HG03025 (cell line): Measurements from ENCODE around the gene NPIPB8.
"Not testable (repeated sequence)": the region's sequence is repeated elsewhere in the genome, so short reads cannot be mapped to it uniquely, and the experiment has no call there.

Experiments
- ATAC-seq: cut with Tn5 transposase; IDR thresholded peaks from one replicate; pipeline ENCODE4 v1.9.1; 2021; ENCODE audit warnings: mild to moderate bottlenecking, moderate library complexity; ENCODE audit not compliant: unreplicated experiment, low FRiP score

NPIPB8 gene

DNA sequence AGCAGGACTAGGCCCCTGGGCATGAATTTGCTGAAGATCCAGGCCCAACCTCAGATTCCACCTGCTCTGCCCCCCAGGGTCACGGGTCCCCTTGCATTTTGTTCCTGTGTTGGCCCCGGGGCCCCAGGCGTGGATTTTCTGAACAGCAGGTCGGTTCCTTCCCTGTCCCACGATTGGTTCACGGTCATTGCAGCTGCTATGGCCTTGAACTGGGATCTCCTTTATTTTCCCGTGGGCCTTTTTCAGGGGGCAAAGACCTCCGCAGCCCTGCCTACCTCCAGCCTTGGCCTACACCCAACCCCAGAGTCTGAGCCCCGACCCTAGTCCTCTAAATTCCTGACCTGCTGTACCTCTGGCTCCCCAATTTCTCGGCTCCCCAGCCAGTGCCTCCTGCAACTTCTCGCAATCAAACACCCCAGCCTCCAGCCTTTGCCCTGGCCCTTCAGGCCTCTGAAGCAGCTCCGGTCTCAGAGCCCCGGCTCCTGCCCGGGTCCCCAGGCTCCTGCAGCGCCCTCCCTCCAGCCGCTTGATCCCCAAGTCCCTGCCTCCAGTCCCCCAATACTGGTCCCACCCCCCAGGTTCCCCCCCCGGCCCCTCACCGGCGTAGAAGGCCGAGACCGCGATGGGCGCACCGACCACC, 15.2 kb upstream of the NPIPB8 start:
- not testable (repeated sequence) for ATAC-seq

DNA sequence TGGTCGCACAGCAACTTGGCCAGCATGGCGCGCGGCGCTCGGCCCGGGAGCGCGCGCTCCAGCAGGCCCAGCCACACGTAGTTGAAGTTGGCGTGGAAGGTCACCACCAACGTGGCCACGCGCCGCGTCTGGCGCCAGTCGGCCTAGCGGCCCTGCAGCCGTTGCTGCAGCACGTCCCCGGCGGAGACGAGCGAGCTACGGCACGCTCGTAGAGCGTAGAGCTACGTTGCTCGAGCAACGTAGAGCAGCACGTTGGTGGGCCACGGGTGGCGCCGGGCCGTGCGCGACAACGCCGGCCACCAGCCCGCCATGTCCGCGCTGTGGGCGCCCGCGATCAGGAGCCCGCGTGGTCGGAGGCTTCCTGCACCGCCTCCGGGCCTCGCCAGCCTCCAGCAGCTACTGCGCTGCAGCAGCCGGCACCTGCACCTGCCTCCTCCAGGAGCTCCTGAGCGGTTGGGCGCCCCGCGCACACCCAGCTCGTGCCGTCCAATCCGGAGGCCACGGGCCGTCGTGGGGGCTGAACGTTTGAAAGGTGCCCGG, 14.6 kb upstream of the NPIPB8 start:
- ATAC-seq: no peak

DNA sequence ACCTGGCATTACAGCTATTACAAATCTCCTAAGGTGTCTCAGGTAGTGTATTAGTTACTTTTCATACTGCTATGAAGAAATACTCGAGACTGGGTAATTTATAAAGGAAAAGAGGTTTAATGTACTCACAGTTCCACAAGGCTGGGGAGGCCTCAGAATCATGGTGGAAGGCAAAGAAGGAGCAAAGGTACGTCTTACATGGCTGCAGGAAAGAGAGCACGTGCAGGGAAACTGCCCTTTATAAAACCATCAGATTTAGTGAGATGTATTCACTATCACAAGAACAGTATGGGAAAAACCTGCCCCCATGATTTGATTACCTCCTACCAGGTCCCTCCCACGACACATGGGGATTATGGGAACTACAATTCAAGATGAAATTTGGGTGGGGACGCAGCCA, 7.0 kb upstream of the NPIPB8 start:
- ATAC-seq: not testable (repeated sequence)

- not testable (repeated sequence) for ATAC-seq
These were observed 1.6 kb upstream of the NPIPB8 start for GRCh38 chr16:28636093-28636823.

- ATAC-seq: not testable (repeated sequence)
These were observed 494 bp downstream of the NPIPB8 start for GRCh38 chr16:28638359-28638758.

DNA sequence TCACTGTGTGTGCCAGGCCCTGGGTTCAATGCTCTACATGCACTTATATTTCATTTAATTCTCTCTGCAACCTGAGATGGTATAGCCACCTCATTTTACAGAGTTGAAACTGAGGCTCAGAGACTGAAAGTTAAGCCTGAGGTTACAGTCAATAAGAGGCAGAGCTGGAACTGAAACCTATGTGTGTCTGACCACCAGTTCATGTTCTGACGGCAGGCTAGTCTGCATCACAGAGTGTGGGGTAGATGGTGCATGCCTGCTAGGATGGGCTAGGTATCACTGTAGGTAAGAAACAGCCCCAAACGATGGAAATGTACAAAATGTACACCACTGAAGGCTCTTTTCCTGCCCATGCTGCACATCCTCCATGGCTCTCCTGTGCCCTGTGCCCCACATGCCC, 2.1 kb downstream of the NPIPB8 start:
- ATAC-seq: not testable (repeated sequence)

GRCh38 chr16:28666264-28666663, 28.4 kb downstream of the NPIPB8 start:
- ATAC-seq: not testable (repeated sequence)

- not testable (repeated sequence) for ATAC-seq
These were observed 29.6 kb downstream of the NPIPB8 start for GRCh38 chr16:28667480-28667879.

GRCh38 chr16:28668199-28668598, 30.3 kb downstream of the NPIPB8 start:
- ATAC-seq: not testable (repeated sequence)

GRCh38 chr16:28688327-28688952, 50.6 kb downstream of the NPIPB8 start:
- ATAC-seq: not testable (repeated sequence)

DNA sequence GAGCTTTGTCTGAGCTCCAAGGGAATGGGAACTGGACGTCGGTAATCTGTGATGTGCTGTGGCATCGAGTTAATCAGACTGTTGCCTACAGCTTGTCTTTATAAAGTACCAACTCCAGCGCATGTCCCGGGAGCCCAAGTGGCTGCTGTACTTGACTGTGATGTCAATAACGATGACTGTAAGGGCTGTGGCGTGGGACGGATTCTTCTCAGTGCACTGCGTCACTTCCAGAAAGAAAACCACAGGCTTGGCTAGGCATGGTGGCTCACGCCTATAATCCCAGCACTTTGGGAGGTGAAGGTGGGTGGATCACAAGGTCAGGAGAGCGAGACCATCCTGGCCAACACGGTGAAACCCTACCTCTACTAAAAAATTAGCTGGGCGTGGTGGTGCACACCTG, 51.6 kb downstream of the NPIPB8 start:
- ATAC-seq: not testable (repeated sequence)

GRCh38 chr16:28691722-28692121, 53.9 kb downstream of the NPIPB8 start:
- not testable (repeated sequence) for ATAC-seq

DNA sequence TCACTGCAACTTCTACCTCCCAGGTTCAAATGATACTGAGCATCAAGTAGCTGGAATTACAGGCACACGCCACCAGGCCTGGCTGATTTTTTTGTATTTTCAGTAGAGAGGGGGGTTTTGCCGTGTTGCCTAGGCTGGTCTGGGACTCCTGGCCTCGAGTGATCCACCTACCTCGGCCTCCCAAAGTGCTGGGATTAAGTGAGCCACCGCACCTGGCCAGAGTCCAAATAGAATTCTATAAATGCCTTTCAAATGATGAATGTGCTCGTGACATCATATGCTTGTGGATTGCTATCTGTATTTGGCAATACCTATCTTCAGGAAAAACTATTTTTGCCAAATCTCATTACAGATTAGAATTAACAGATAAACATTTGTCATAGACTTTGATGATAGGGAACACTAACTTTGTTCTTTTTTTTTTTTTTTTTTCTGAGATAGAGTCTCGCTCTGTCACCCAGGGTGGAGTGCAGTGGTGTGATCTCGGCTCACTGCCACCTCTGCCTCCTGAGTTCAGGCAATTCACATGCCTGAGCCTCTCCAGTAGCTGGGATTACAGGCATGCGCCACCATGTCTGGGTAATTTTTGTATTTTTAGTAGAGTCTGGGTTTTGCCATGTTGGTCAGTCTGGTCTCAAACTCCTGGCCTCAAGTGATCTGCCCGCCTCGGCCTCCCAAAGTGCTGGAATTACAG, 55.5 kb downstream of the NPIPB8 start:
- not testable (repeated sequence) for ATAC-seq

DNA sequence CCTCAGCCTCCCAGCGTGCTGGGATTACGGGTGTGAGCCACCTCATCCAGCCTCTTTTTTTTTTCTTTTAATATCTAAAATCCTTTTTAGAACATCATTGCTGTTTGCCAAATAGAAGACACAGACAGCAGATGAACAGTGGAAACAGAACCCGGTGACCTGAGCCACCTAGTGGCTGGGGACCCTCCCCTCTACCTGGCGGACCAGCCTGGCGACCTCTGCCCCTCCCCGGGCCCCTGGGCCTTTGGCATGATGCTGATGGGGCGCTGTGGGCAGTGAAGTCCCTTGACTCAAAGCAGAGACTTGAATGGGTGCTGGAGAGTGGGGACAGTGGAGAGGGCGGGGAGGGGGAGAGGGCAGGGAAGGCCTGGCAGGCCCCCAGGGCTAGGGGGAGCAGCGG, 61.9 kb downstream of the NPIPB8 start:
- not testable (repeated sequence) for ATAC-seq

- not testable (repeated sequence) for ATAC-seq
These were observed 62.5 kb downstream of the NPIPB8 start for GRCh38 chr16:28700349-28700748.

GRCh38 chr16:28701384-28701783, 63.5 kb downstream of the NPIPB8 start:
- not testable (repeated sequence) for ATAC-seq

DNA sequence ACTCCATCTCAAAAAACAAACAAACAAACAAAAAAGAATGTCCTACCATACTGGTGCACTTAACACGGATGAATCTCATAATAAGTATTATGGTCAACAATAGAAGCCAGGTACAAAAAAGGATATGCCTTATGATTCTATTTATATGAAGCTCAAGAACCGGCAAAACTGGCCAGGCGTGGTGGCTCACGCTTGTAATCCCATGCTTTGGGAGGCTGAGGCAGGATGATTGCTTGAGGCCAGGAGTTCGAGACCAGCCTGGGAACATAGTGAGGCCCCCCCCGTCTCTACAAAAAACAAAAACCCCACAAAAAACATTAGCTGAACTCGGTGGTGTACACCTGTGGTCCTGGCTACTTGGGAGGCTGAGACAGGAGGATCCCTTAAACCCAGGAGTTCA, 66.4 kb downstream of the NPIPB8 start:
- ATAC-seq: not testable (repeated sequence)
